Measurements from ENCODE around the gene PVR.

Gene PVR

DNA sequence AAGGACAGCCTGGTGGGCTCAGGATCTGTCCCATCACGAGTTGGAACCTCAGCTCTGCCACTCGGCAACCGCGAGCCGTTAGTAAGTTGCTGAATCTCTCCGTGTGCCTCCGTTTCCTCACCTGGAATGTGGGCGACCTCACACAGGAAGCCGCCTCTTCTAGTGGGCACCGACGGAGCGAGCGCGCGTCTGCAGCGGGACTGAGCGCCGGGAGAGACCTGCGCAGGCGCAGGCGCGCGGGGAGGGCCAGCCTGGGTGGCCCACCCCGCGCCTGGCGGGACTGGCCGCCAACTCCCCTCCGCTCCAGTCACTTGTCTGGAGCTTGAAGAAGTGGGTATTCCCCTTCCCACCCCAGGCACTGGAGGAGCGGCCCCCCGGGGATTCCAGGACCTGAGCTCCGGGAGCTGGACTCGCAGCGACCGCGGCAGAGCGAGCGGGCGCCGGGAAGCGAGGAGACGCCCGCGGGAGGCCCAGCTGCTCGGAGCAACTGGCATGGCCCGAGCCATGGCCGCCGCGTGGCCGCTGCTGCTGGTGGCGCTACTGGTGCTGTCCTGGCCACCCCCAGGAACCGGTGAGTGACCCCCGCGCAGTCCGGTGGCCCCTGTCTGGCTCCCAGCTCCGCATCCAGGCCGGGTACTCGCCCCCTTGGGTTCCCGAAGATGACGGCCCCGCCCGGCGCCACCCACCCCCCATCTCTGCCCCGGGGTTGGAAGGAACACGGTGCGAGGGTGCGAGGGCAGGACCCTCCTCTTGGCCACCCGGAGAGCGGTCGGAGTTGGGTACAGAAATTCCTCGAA lies at the start of gene PVR:
PVR (plus strand) TSS at position 306 of the 797 bp plus-strand sequence; CDS start at position 493, 187 bp downstream.
- peak; percentile 77 for DNase-seq

GRCh38 chr19:44596428-44597130 lies 47.1 kb upstream of the PVR start:
- DNase-seq: no peak

DNA sequence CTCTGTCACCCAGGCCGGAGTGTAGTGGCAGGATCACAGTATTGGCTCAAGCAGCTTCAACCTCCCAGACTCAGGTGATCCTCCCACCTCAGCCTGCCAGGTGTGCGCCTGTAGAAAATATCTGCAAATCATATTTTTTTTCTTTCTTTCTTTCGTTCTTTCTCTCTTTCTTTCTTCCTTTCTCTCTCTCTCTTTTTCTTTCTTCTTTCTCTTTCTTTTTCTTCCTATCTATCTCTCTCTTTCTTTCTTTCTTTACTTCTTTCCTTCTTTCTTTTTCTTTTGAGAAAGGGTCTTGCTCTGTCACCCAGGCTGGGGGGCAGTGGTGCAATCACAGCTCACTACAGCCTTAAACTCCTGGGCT lies 46.6 kb upstream of the PVR start:
- no peak for DNase-seq

- DNase-seq: no peak
Measured at GRCh38 chr19:44598355-44598754, 45.4 kb upstream of the PVR start.

GRCh38 chr19:44598880-44599279 lies 44.8 kb upstream of the PVR start:
- no peak for DNase-seq

DNA sequence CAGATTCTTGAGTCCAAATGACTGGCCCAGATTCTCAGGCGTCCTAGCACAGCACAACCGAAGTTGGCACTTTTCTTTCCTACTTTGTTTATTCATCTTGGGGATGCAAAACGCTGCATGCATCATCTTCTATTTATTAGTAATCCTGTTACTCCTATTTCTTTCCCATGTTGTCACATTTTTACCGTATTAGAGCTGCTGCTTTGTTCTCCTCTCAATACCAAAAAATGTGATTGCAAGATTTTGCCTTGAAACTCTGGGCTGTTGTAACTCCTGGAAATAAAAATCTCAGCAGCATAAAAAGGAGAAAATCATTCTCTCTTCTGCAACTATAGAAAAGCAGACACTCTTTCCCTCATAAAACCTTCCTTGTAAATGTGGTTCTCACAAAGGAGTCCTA lies 43.2 kb upstream of the PVR start:
- DNase-seq: no peak

DNA sequence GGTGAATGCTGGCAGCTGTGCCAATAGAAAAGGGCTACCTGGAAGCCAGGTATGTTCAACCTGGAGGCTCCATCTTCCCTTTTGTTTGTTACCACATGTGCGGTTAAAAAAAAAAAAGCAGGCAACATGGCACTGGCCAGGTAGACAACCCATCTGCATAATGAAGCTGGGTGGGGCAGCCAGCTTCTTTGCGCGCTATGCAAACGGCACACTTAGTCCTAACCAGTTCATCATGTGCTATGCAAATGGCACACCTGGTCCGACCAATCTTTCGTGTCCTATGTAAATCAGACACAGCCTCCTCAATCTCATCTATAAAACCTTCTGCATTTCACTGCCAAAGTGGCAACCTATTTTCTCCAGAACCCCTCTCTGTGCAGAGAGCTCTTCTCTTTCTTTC lies 41.6 kb upstream of the PVR start:
- no peak for DNase-seq

DNA sequence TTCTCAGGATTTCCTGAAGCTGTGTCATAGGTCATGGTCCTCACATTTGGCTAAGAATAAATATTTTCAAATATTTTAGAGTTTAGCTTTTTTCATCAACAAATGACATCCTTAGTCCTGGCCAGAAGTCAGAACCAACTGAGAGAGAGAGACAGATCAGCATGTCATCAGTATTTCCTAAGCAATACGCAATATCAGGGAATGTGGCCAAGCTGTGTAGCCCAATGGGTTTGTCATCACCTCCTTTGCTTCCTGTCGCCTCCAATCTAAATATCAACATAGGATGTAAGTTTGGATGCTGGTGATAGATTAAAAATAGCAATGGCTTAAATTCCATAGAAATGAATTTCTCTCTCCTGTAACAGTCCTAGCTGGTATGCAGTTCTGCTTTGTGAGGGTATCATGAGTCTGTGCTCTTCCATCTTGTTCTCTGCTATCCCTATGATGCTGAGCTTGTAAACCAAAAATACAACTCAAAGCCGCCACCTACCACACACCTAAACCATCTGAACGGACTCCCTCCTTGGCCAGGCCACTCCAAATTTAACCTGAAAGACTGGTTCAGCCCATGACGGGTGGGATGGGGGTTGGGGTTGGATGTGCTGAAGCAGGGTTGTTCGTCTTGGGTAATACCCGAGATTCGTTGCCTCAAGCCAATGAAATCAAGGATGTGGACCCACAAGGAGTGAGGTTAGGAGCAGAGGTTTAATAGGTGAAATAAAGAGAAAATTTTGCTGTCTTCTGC lies 40.3 kb upstream of the PVR start:
- no peak for DNase-seq

DNA sequence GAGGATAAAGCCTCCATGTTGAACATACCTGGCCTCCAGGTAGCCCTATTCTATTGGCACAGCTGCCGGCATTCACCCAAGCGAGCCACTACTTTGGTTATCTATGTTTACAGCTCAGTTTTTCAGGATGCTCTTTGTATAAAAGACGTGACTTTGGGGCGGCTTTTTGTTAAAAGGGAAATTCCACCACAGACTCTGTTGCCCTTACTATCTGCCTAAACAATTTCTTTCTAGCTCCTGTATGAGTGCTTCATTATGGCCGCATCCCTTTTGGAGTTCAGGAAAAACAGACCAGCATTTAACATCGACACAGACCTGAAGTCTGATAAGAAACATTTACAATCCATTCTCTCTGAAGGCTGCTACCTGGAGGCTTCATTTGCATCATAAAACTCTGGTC lies 39.5 kb upstream of the PVR start:
- no peak for DNase-seq

GRCh38 chr19:44605547-44605946 lies 38.2 kb upstream of the PVR start:
- DNase-seq: no peak

GRCh38 chr19:44607049-44607448 lies 36.7 kb upstream of the PVR start:
- DNase-seq: peak; percentile 44

GRCh38 chr19:44607917-44608316 lies 35.8 kb upstream of the PVR start:
- DNase-seq: no peak

DNA sequence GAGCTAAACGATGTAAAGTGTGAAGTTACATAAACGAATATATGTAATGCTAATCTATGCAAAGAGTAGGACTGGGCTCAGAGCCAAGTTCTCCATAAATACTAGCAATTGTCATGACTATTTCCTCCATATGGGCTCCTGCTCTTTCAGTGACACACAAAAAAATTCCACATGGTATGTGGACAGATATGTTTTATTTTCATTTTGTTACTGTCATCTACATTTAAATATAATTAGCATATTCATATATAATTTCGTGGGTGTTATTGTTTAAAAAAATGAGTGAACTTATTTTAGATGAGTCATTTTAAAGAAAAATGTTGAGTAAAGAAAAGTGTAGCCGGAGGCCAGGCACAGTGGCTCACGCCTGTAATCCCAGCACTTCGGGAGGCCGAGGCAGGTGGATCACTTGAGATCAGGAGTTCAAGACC lies 35.3 kb upstream of the PVR start:
- peak; percentile 57 for DNase-seq

DNA sequence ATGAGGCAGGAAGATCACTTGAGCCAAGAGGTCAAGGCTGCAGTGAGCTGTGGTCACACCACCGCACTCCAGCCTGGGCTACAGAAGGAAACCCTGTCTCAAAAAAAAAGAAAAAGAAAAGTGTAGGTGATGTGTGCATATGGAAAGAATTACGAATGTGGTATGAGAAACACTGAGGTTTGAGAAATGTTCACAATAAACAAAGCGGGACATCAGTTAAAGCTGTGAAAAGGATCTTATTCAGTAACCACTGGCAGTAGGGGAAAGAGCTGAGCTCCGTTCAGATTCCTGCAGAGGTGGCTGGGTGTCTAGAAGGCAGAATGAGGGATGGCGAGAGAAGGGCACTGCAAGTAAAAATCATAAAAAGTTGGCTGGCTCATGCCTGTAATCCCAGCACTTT lies 34.5 kb upstream of the PVR start:
- no peak for DNase-seq

- DNase-seq: peak; percentile 47
Measured at GRCh38 chr19:44610497-44610896, 33.2 kb upstream of the PVR start.

DNA sequence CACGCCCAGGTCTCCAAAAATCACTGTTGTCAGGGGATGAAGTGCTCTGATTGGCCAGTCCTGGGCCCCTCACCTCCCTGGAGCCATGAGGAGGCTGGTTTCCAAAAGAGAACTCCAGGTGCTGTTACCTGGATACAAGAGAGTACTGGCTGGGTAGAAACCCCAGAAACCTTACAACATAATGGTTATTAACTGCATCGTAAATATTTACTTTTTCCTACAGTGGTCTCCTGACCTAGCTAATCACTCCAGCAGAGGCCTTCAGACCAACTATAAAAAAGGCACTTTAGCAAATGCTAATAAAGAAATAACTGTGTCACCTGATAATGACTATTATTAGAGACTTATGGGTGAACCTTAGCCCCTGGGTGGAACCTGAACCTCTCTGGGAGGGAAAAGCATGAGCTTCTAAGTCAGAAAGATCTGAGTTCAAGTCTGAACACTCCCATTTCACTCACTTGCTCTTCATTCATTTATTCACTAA lies 31.9 kb upstream of the PVR start:
- DNase-seq: no peak

GRCh38 chr19:44613295-44614178 lies 30.2 kb upstream of the PVR start, which contains the start of gene IGSF23:
TSS of gene IGSF23 (plus strand) at chr19:44613563. CDS start at chr19:44613646, 83 bp downstream.
- no peak for DNase-seq

DNA sequence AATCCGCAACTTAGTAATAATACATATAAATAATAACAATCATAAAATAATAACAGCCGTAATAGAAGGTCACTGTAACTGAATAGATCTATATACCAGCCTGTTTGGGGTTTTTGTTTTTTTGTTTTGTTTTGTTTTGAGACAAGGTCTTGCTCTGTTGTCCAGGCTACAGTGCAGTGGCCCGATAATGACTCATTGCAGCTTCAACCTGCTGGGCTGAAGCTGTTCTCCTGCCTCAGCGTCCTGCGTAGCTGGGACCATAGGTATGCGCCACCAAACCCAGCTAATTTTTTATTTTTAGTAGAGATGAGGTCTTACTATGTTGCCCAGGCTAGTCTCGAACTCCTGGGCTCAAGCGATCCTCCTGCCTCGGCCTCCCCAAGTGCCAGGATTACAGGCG lies 29.4 kb upstream of the PVR start:
- no peak for DNase-seq

DNA sequence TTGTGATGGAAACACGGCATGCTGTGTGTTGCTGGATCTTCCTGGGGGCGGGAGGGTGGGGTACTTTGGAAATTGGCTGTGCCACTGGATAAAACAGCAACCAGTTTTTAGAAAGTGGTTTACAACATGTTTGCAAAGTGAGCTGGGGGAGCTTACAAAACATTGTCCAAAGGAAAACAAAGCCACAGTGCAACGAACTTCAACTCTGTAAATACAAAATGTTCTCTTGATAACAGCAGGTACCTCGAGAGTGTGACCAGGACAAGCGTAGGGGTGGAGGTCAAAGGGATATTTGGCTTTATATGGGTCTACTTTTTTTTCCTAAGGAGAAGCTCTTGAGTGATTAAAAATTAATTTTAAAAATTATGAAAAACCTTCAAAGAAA lies 27.9 kb upstream of the PVR start:
- no peak for DNase-seq

- no peak for DNase-seq
Measured at GRCh38 chr19:44617110-44617880, 26.4 kb upstream of the PVR start.

GRCh38 chr19:44618640-44619357 lies 24.9 kb upstream of the PVR start:
- DNase-seq: no peak

Data from inflammatory macrophage treated with lipopolysaccharide for 4 hours (primary cell).